GM23338 (cell line): ENCODE results near the gene IRF6. TPM values are rescaled to one million over a fixed set of nuclear protein-coding genes. Genes with fewer than 3 reads are reported as not detected.

Experiments used
- ATAC-seq: fragments of 200-7000 bp; cut with Tn5 transposase; 3 replicates; pipeline ENCODE4 v1.9.1; 2020
- DNase-seq: peaks from one replicate; pipeline ENCODE4 v3.0.0-alpha.2; 2015; ENCODE audit warnings: low spot score
- H2AFZ ChIP-seq: fragments of 200-600 bp; sonication (generic); 2 replicates; pipeline ENCODE4 v1.8.0; 2016; ENCODE audit warnings: antibody characterized with exemption, mild to moderate bottlenecking, moderate library complexity
- H3F3A ChIP-seq: fragments of 200-600 bp; sonication (generic); replicated peaks from 2 replicates; pipeline ENCODE4 v1.8.0; 2017; ENCODE audit warnings: antibody characterized with exemption, mixed run types, low read depth
- H3K27ac ChIP-seq: fragments of 200-600 bp; sonication (generic); 2 replicates; pipeline ENCODE4 v1.6.1; 2016; ENCODE audit warnings: low read depth
- H3K27me3 ChIP-seq: fragments of 200-600 bp; sonication (generic); 2 replicates; pipeline ENCODE4 v1.8.0; 2016; ENCODE audit warnings: mild to moderate bottlenecking, mixed run types, moderate library complexity; ENCODE audit not compliant: insufficient read depth
- H3K36me3 ChIP-seq: fragments of 200-600 bp; sonication (generic); 2 replicates; pipeline ENCODE4 v1.8.0; 2016; ENCODE audit warnings: mild to moderate bottlenecking; ENCODE audit not compliant: insufficient read depth
- H3K4me1 ChIP-seq: fragments of 200-600 bp; sonication (generic); 2 replicates; pipeline ENCODE4 v1.8.0; 2016; ENCODE audit warnings: mild to moderate bottlenecking, moderate library complexity; ENCODE audit not compliant: insufficient read depth
- H3K4me2 ChIP-seq: fragments of 200-600 bp; sonication (generic); 2 replicates; pipeline ENCODE4 v1.7.1; 2017; ENCODE audit warnings: mixed run types
- H3K4me3 ChIP-seq: fragments of 200-600 bp; sonication (generic); 2 replicates; pipeline ENCODE4 v1.6.1; 2016; ENCODE audit warnings: mixed run types
- H3K79me2 ChIP-seq: fragments of 200-600 bp; sonication (generic); replicated peaks from 2 replicates; pipeline ENCODE4 v1.8.0; 2017; ENCODE audit warnings: mild to moderate bottlenecking; ENCODE audit not compliant: insufficient read depth
- H3K9me2 ChIP-seq: fragments of 200-600 bp; sonication (generic); 2 replicates; pipeline ENCODE4 v1.8.0; 2017; ENCODE audit not compliant: insufficient read depth
- H4K20me1 ChIP-seq: fragments of 200-600 bp; sonication (generic); replicated peaks from 2 replicates; pipeline ENCODE4 v1.8.0; 2017; ENCODE audit warnings: mild to moderate bottlenecking; ENCODE audit not compliant: insufficient read depth
- H3K27ac Mint-ChIP-seq: 2 replicates; pipeline ENCODE4 v1.8.0; 2020; ENCODE audit warnings: inconsistent platforms, mild to moderate bottlenecking, moderate library complexity, mixed read lengths
- H3K27me3 Mint-ChIP-seq: 3 replicates; pipeline ENCODE4 v1.8.0; 2022; ENCODE audit warnings: low read depth, mild to moderate bottlenecking, moderate library complexity, mixed read lengths, inconsistent platforms; ENCODE audit not compliant: insufficient read depth, poor library complexity
- H3K36me3 Mint-ChIP-seq: 3 replicates; pipeline ENCODE4 v1.8.0; 2021; ENCODE audit warnings: low read depth, mild to moderate bottlenecking, inconsistent platforms, moderate library complexity, mixed read lengths
- H3K4me1 Mint-ChIP-seq: 3 replicates; pipeline ENCODE4 v1.8.0; 2020; ENCODE audit warnings: mild to moderate bottlenecking, inconsistent platforms, mixed read lengths
- H3K4me3 Mint-ChIP-seq: 3 replicates; pipeline ENCODE4 v1.8.0; 2021; ENCODE audit warnings: moderate library complexity, mild to moderate bottlenecking, inconsistent platforms, mixed read lengths
- H3K9me3 Mint-ChIP-seq: 3 replicates; pipeline ENCODE4 v1.8.0; 2020; ENCODE audit warnings: moderate library complexity, mild to moderate bottlenecking, inconsistent platforms, mixed read lengths
- CREB1 ChIP-seq: fragments of 250-450 bp; sonication (Bioruptor Pico); IDR thresholded peaks from 2 replicates; pipeline ENCODE4 v1.5.0; 2020; ENCODE audit warnings: low read depth, mild to moderate bottlenecking, moderate library complexity
- CTCF ChIP-seq, 2 experiments: fragments of 200-600 bp in 1 of 2; sonication (generic) in 1 of 2; conservative IDR thresholded peaks; 2 replicates each; pipeline versions ENCODE4 v1.5.1 to v1.6.1; 2016 to 2017; ENCODE audit warnings: antibody characterized with exemption in 2 of 2, low read depth in 2 of 2, mild to moderate bottlenecking in 2 of 2, moderate library complexity in 1 of 2
- EZH2 ChIP-seq: fragments of 200-600 bp; sonication (generic); IDR thresholded peaks from one replicate; pipeline ENCODE4 v1.8.0; 2017; ENCODE audit warnings: antibody characterized with exemption, mild to moderate bottlenecking, low read depth; ENCODE audit not compliant: unreplicated experiment
- EZH2phosphoT487 ChIP-seq: fragments of 200-600 bp; sonication (generic); IDR thresholded peaks from one replicate; pipeline ENCODE4 v1.8.1; 2018; ENCODE audit warnings: antibody characterized with exemption; ENCODE audit not compliant: unreplicated experiment
- JUNB ChIP-seq: IDR thresholded peaks from one replicate; pipeline ENCODE4 v1.6.1; 2016; ENCODE audit warnings: antibody characterized with exemption; ENCODE audit not compliant: unreplicated experiment
- NANOG ChIP-seq: IDR thresholded peaks from 2 replicates; pipeline ENCODE4 v1.6.1; 2016; ENCODE audit warnings: antibody characterized with exemption, borderline replicate concordance
- POLR2AphosphoS5 ChIP-seq: IDR thresholded peaks from 2 replicates; pipeline ENCODE4 v1.6.1; 2016; ENCODE audit warnings: antibody characterized with exemption, low read depth
- STAT1 ChIP-seq: IDR thresholded peaks from one replicate; pipeline ENCODE4 v1.6.1; 2016; ENCODE audit warnings: antibody characterized with exemption; ENCODE audit not compliant: unreplicated experiment
- ZNF114 ChIP-seq: fragments of 250-450 bp; sonication (Bioruptor Pico); IDR thresholded peaks from 2 replicates; pipeline ENCODE4 v1.5.0; 2020; ENCODE audit warnings: mild to moderate bottlenecking, moderate library complexity
- ZNF331 ChIP-seq: fragments of 250-450 bp; sonication (Bioruptor Pico); IDR thresholded peaks from 2 replicates; pipeline ENCODE4 v1.5.0; 2020; ENCODE audit warnings: low read depth, mild to moderate bottlenecking, moderate library complexity
- polyA plus RNA-seq: library from polyadenylated mRNA; unstranded; fragments of >200 nt; fragmentation: Nextera tagmentation; extraction: Ambion mirVana; gene quantifications from 2 replicates; pipeline ENCODE4 v1.2.1, GENCODE V29; 2016
- total RNA-seq: library from RNA; depleted of rRNA; stranded (reverse); fragments of >200 nt; shearing (Covaris generic); gene quantifications from 2 replicates; pipeline ENCODE4 v1.2.3, GENCODE V29; 2014
- TF ChIP-seq, protein P1 (sequence below): IDR thresholded peaks from one replicate; pipeline ENCODE4 v1.6.1; 2018; ENCODE audit warnings: antibody characterized with exemption; ENCODE audit not compliant: unreplicated experiment
- TF ChIP-seq, protein P2 (sequence below): fragments of 250-450 bp; sonication (Bioruptor Pico); IDR thresholded peaks from 2 replicates; pipeline ENCODE4 v1.5.0; 2020; ENCODE audit warnings: mild to moderate bottlenecking, moderate library complexity

Gene IRF6
- total and polyA plus RNA-seq, 2 experiments from 2014 or later, result 4.6 to 11.7 TPM

GRCh38 chr1:209778102-209778501 lies 27.8 kb downstream of the IRF6 start (continued):
- no peak for TF ChIP-seq CTCF (conservative IDR thresholded peaks at IDR 0.05; ENCODE audit: low read depth in 2 of 2)
- no peak for TF ChIP-seq ZNF114
- no peak for TF ChIP-seq POLR2AphosphoS5
- no peak for TF ChIP-seq JUNB
- no peak for TF ChIP-seq ZNF331 (CRISPR knock-in tag)
- TF ChIP-seq CREB1 (CRISPR knock-in tag), result no peak
- TF ChIP-seq, protein P1, sequence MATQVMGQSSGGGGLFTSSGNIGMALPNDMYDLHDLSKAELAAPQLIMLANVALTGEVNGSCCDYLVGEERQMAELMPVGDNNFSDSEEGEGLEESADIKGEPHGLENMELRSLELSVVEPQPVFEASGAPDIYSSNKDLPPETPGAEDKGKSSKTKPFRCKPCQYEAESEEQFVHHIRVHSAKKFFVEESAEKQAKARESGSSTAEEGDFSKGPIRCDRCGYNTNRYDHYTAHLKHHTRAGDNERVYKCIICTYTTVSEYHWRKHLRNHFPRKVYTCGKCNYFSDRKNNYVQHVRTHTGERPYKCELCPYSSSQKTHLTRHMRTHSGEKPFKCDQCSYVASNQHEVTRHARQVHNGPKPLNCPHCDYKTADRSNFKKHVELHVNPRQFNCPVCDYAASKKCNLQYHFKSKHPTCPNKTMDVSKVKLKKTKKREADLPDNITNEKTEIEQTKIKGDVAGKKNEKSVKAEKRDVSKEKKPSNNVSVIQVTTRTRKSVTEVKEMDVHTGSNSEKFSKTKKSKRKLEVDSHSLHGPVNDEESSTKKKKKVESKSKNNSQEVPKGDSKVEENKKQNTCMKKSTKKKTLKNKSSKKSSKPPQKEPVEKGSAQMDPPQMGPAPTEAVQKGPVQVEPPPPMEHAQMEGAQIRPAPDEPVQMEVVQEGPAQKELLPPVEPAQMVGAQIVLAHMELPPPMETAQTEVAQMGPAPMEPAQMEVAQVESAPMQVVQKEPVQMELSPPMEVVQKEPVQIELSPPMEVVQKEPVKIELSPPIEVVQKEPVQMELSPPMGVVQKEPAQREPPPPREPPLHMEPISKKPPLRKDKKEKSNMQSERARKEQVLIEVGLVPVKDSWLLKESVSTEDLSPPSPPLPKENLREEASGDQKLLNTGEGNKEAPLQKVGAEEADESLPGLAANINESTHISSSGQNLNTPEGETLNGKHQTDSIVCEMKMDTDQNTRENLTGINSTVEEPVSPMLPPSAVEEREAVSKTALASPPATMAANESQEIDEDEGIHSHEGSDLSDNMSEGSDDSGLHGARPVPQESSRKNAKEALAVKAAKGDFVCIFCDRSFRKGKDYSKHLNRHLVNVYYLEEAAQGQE, result no peak
- TF ChIP-seq STAT1, result no peak

DNA sequence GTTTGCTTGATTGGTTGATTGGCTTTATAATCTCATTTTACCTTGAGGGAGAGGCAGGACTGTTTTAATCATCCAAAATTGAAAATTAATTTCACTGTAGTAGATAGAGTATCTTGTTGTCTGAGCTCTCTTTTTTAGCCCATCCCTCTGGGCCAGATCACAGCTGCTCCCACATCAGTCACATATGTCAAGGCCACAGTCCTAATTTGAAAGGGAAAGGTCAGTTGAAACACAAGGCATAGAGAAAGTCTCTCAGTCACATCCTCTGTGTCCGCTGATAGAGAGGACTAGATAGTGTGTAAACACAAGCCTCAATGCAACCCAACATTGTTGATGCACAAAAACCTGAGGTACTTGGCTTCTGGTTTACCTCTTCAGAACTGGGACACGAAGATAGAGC lies 28.4 kb downstream of the IRF6 start:
- Histone ChIP-seq H3K4me2 (no peak overlapping the region), H3F3A (no peaks in the 10 kb centered on the region), H3K4me3 (no peak overlapping the region), H3K9me2 (no peaks in the 10 kb centered on the region), H2AFZ (no peak overlapping the region), H3K36me3 (no peaks in the 10 kb centered on the region), H3K27ac (no peak overlapping the region), H3K4me1 (no peaks in the 10 kb centered on the region), H3K79me2 (no peaks in the 10 kb centered on the region), H4K20me1 (no peaks in the 10 kb centered on the region; the same call in 1 of the 2 replicates), H3K27me3 (no peaks in the 10 kb centered on the region)
- ATAC-seq, result no peak
- Mint-ChIP-seq H3K27ac (no peak overlapping the region), H3K27me3 (peaks cover 1% of the 10 kb centered on the region), H3K4me3 (no peak overlapping the region), H3K4me1 (no peaks in the 10 kb centered on the region), H3K9me3 (no peaks in the 10 kb centered on the region), H3K36me3 (no peaks in the 10 kb centered on the region)
- DNase-seq, result no peak
- TF ChIP-seq ZNF331 (CRISPR knock-in tag) (no peak), EZH2phosphoT487 (no peak), NANOG (no peak), POLR2AphosphoS5 (no peak), JUNB (no peak), EZH2 (no peak), ZNF114 (no peak), CREB1 (CRISPR knock-in tag) (no peak)
- TF ChIP-seq, protein P2, sequence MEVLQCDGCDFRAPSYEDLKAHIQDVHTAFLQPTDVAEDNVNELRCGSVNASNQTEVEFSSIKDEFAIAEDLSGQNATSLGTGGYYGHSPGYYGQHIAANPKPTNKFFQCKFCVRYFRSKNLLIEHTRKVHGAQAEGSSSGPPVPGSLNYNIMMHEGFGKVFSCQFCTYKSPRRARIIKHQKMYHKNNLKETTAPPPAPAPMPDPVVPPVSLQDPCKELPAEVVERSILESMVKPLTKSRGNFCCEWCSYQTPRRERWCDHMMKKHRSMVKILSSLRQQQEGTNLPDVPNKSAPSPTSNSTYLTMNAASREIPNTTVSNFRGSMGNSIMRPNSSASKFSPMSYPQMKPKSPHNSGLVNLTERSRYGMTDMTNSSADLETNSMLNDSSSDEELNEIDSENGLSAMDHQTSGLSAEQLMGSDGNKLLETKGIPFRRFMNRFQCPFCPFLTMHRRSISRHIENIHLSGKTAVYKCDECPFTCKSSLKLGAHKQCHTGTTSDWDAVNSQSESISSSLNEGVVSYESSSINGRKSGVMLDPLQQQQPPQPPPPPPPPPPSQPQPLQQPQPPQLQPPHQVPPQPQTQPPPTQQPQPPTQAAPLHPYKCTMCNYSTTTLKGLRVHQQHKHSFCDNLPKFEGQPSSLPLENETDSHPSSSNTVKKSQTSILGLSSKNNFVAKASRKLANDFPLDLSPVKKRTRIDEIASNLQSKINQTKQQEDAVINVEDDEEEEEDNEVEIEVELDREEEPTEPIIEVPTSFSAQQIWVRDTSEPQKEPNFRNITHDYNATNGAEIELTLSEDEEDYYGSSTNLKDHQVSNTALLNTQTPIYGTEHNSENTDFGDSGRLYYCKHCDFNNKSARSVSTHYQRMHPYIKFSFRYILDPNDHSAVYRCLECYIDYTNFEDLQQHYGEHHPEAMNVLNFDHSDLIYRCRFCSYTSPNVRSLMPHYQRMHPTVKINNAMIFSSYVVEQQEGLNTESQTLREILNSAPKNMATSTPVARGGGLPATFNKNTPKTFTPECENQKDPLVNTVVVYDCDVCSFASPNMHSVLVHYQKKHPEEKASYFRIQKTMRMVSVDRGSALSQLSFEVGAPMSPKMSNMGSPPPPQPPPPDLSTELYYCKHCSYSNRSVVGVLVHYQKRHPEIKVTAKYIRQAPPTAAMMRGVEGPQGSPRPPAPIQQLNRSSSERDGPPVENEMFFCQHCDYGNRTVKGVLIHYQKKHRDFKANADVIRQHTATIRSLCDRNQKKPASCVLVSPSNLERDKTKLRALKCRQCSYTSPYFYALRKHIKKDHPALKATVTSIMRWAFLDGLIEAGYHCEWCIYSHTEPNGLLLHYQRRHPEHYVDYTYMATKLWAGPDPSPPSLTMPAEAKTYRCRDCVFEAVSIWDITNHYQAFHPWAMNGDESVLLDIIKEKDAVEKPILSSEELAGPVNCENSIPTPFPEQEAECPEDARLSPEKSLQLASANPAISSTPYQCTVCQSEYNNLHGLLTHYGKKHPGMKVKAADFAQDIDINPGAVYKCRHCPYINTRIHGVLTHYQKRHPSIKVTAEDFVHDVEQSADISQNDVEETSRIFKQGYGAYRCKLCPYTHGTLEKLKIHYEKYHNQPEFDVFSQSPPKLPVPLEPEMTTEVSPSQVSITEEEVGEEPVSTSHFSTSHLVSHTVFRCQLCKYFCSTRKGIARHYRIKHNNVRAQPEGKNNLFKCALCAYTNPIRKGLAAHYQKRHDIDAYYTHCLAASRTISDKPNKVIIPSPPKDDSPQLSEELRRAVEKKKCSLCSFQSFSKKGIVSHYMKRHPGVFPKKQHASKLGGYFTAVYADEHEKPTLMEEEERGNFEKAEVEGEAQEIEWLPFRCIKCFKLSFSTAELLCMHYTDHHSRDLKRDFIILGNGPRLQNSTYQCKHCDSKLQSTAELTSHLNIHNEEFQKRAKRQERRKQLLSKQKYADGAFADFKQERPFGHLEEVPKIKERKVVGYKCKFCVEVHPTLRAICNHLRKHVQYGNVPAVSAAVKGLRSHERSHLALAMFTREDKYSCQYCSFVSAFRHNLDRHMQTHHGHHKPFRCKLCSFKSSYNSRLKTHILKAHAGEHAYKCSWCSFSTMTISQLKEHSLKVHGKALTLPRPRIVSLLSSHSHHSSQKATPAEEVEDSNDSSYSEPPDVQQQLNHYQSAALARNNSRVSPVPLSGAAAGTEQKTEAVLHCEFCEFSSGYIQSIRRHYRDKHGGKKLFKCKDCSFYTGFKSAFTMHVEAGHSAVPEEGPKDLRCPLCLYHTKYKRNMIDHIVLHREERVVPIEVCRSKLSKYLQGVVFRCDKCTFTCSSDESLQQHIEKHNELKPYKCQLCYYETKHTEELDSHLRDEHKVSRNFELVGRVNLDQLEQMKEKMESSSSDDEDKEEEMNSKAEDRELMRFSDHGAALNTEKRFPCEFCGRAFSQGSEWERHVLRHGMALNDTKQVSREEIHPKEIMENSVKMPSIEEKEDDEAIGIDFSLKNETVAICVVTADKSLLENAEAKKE (CRISPR knock-in tag), result no peak
